Lung (tissue), 13 donors: Measurements from ENCODE around the gene C3orf52. TPM values are rescaled to one million over a fixed set of nuclear protein-coding genes. Genes with fewer than 3 reads are reported as not detected.

ENCODE experiments used
- ATAC-seq: fragments of 200-7000 bp; cut with Tn5 transposase; one replicate; pipeline ENCODE4 v1.9.1; 2020; ENCODE audit warnings: moderate number of reproducible peaks; ENCODE audit not compliant: insufficient read depth, low FRiP score
- DNase-seq, 3 donors: peaks; one replicate each; pipeline ENCODE4 v3.0.0-alpha.2; 2013 to 2017
- H3K27ac ChIP-seq, 2 donors: one replicate each; pipeline ENCODE4 v1.5.1; 2013; ENCODE audit warnings: mild to moderate bottlenecking in 2 of 2, moderate library complexity in 2 of 2, control low read depth in 1 of 2, inconsistent platforms in 1 of 2, low read depth in 1 of 2, low read length in 1 of 2
- H3K27me3 ChIP-seq, 3 donors: one replicate each; pipeline ENCODE4 v1.5.1; 2013; ENCODE audit warnings: low read length in 2 of 3; ENCODE audit not compliant: control insufficient read depth in 3 of 3, insufficient read depth in 3 of 3
- H3K36me3 ChIP-seq, 4 donors: one replicate each; pipeline ENCODE4 v1.5.1; 2013; ENCODE audit warnings: low read length in 4 of 4, mild to moderate bottlenecking in 1 of 4, moderate library complexity in 1 of 4; ENCODE audit not compliant: control insufficient read depth in 4 of 4, insufficient read depth in 4 of 4
- H3K4me1 ChIP-seq, 5 donors: one replicate each; pipeline ENCODE4 v1.5.1; 2013; ENCODE audit warnings: low read length in 5 of 5, mild to moderate bottlenecking in 2 of 5, moderate library complexity in 1 of 5; ENCODE audit not compliant: control insufficient read depth in 5 of 5, insufficient read depth in 5 of 5
- H3K4me3 ChIP-seq: one replicate; pipeline ENCODE4 v1.5.1; 2013; ENCODE audit warnings: mild to moderate bottlenecking, control low read depth, moderate library complexity
- H3K9ac ChIP-seq, 2 donors: one replicate each; pipeline ENCODE4 v1.5.1; 2013; ENCODE audit warnings: low read length in 2 of 2, control low read depth in 1 of 2; ENCODE audit not compliant: insufficient read depth in 1 of 2
- H3K9me3 ChIP-seq, 4 donors: one replicate each; pipeline ENCODE4 v1.5.1; 2013; ENCODE audit warnings: low read length in 3 of 4, mild to moderate bottlenecking in 1 of 4, moderate library complexity in 1 of 4; ENCODE audit not compliant: control insufficient read depth in 4 of 4, insufficient read depth in 3 of 4
- WGBS, 2 donors: extraction: QIAGEN DNeasy Blood & Tissue Kit; methylation state at CpG; one replicate each; pipeline ENCODE4 v1.1.7; 2013; 5-methylcytosine and 5-hydroxymethylcytosine counted together
- polyA plus RNA-seq, 2 donors: library from polyadenylated mRNA; stranded (reverse); fragments of 200-250 nt; gene quantifications; one replicate each; pipeline ENCODE4 v1.2.1, GENCODE V29; 2013
- small RNA-seq: library from RNA; depleted of rRNA; stranded (forward); fragments of <200 nt; gene quantifications from one replicate; pipeline ENCODE3, GENCODE V24; 2014; ENCODE audit warnings: low replicate concordance
- total RNA-seq, 2 donors: library from RNA; depleted of rRNA in 1 of 2; stranded (reverse); fragments of >200 nt in 1 of 2; gene quantifications; one replicate each; pipeline ENCODE4 v1.2.1, GENCODE V29; 2014 to 2021
- TF ChIP-seq, protein P1 (sequence below): IDR thresholded peaks from 2 replicates; pipeline ENCODE4 v1.5.1; 2012; ENCODE audit warnings: mild to moderate bottlenecking; ENCODE audit errors: control extremely low read depth, extremely low read depth
- donor health status: control.
- donor health status: control.
- donor health status: Bipolar disorder and iron deficiency.
- donor health status: healthy.
- donor health status: DM: yes; HTN: yes; CAD: no.

Gene C3orf52
- total and polyA plus RNA-seq, 4 donors = 6.5 to 22.4 (median 14.5) TPM

DNA sequence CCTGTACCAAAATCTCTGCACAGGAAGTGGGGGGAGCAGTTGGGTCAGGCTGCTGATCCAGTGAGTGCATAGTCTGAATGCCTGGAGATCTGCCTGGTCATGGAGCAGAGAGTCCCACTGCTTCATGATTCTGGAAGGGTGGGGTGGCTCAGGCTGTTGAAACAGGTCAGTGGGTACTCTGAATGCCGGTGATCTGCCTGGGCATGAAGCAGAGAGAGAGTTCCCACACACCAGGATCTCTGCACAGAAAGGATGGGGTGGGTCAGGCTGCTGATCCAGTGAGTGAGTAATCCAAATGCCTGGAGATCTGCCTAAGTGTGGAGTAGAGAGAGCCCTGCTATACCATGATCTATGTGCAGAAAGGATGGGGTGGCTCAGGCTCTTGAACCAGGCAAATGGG lies 62.9 kb downstream of the C3orf52 start:
- H3K27me3 ChIP-seq = no peaks in the 10 kb centered on the region
- TF ChIP-seq, protein P1, sequence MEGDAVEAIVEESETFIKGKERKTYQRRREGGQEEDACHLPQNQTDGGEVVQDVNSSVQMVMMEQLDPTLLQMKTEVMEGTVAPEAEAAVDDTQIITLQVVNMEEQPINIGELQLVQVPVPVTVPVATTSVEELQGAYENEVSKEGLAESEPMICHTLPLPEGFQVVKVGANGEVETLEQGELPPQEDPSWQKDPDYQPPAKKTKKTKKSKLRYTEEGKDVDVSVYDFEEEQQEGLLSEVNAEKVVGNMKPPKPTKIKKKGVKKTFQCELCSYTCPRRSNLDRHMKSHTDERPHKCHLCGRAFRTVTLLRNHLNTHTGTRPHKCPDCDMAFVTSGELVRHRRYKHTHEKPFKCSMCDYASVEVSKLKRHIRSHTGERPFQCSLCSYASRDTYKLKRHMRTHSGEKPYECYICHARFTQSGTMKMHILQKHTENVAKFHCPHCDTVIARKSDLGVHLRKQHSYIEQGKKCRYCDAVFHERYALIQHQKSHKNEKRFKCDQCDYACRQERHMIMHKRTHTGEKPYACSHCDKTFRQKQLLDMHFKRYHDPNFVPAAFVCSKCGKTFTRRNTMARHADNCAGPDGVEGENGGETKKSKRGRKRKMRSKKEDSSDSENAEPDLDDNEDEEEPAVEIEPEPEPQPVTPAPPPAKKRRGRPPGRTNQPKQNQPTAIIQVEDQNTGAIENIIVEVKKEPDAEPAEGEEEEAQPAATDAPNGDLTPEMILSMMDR = no peak
- H3K4me1 ChIP-seq = no peaks in the 10 kb centered on the region
- H3K9ac ChIP-seq = no peak overlapping the region
- H3K27ac ChIP-seq = no peak overlapping the region
- H3K4me3 ChIP-seq = no peak overlapping the region
- WGBS, 2 donors = 94 to 95% methylated on average over 1 of the region's 1 CpG
- peaks cover 0 to 6% (median 0%) of the 10 kb centered on the region in 4 donors for H3K36me3 ChIP-seq
- DNase-seq (no peak), ATAC-seq (no peak)
- peaks cover 0 to 13% (median 0%) of the 10 kb centered on the region in 4 donors for H3K9me3 ChIP-seq

DNA sequence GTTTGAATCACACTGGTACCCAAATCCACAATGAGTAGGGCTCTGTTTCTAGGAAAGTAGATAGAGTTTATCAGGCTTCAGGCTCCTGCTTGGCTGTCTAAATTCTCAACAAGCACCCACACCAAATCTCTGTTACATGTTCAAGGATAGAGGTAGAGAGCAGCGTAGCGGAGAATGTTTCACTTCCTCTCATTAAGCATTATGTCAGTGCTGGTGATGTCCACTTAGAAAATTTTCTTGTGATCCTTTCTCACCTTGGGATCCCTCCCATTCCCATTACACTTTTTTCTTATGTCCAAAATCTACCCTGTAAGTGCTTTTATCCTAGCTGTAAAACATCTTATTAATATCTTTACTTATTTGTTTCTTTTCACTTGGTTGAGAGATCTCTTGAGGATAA lies 81.6 kb downstream of the C3orf52 start:
- no peaks in the 10 kb centered on the region for H3K4me1 ChIP-seq
- H3K36me3 ChIP-seq = no peaks in the 10 kb centered on the region
- H3K27ac ChIP-seq = no peak overlapping the region
- DNase-seq = no peak
- no peak overlapping the region for H3K4me3 ChIP-seq
- peaks cover 0 to 6% (median 0%) of the 10 kb centered on the region in 4 donors for H3K9me3 ChIP-seq
- no peak for ATAC-seq
- WGBS, 2 donors = 79 to 86% methylated on average over 2 of the region's 2 CpGs
- H3K27me3 ChIP-seq = no peaks in the 10 kb centered on the region
- H3K9ac ChIP-seq = no peak overlapping the region
- TF ChIP-seq, protein P1 = no peak

Small RNAs within 50 kb of the gene (small RNA-seq; reads per million reads assigned to genes)
- gene MIR567 = not detected

Other genes with a start within 250 kb of the C3orf52 start
- 10 to 100 TPM; 33.6 to 58.1 TPM for gene PHLDB2, start 227.1 kb upstream of the C3orf52 start, total RNA-seq
- 10 to 100 TPM; 14.4 to 19.7 TPM for gene PHLDB2, start 227.1 kb upstream of the C3orf52 start, polyA plus RNA-seq
- 10 to 100 TPM; 24.4 to 52.1 TPM for gene ABHD10, start 107.4 kb upstream of the C3orf52 start, total RNA-seq
- 10 to 100 TPM; 10.6 to 21.6 TPM for gene ABHD10, start 107.4 kb upstream of the C3orf52 start, polyA plus RNA-seq
- gene TAGLN3, start 87.5 kb upstream of the C3orf52 start, total RNA-seq = 1 to 10 TPM in 1 of 2 donors, under 1 TPM in 1; 0.89 to 2.6 TPM
- 1 to 10 TPM in 1 of 2 donors, under 1 TPM in 1; 0.71 to 2.3 TPM for gene TAGLN3, start 87.5 kb upstream of the C3orf52 start, polyA plus RNA-seq
- under 1 TPM; 0.09 to 0.31 TPM for gene TMPRSS7, start 51.7 kb upstream of the C3orf52 start, total RNA-seq
- gene TMPRSS7, start 51.7 kb upstream of the C3orf52 start, polyA plus RNA-seq = under 1 TPM; 0.12 to 0.23 TPM
- under 1 TPM; 0.40 to 0.97 TPM for gene GCSAM, start 46.9 kb downstream of the C3orf52 start, total RNA-seq
- gene GCSAM, start 46.9 kb downstream of the C3orf52 start, polyA plus RNA-seq = under 1 TPM; 0.14 to 0.55 TPM
- under 1 TPM; 0.12 to 0.28 TPM for gene SLC9C1, start 207.8 kb downstream of the C3orf52 start, total RNA-seq
- gene SLC9C1, start 207.8 kb downstream of the C3orf52 start, polyA plus RNA-seq = not detected
- 10 to 100 TPM in 1 of 2 donors, 1 to 10 TPM in 1; 4.6 to 21.6 TPM for gene CD200, start 246.8 kb downstream of the C3orf52 start, total RNA-seq
- gene CD200, start 246.8 kb downstream of the C3orf52 start, polyA plus RNA-seq = 1 to 10 TPM; 5.7 to 6.4 TPM